Transverse colon (tissue), 4 donors: ENCODE data around the gene CCDC15. TPM values are rescaled to one million over a fixed set of nuclear protein-coding genes. Genes with fewer than 3 reads are reported as not detected.

Source experiments
- DNase-seq: peaks from one replicate; pipeline ENCODE4 v3.0.0-alpha.2; 2019
- H3K27ac ChIP-seq, 4 donors: fragments of 200-600 bp; sonication (generic); 2 replicates each; pipeline ENCODE4 v1.5.1; 2016 to 2018; ENCODE audit warnings: inconsistent platforms in 4 of 4
- H3K27me3 ChIP-seq: fragments of 200-600 bp; sonication (generic); 2 replicates; pipeline ENCODE4 v1.5.1; 2017; ENCODE audit warnings: inconsistent platforms
- H3K36me3 ChIP-seq, 4 donors: fragments of 200-600 bp; sonication (generic); 2 replicates each; pipeline ENCODE4 v1.5.1; 2017 to 2019; ENCODE audit warnings: inconsistent platforms in 4 of 4
- H3K4me1 ChIP-seq, 4 donors: fragments of 200-600 bp; sonication (generic); 2 replicates each; pipeline ENCODE4 v1.5.1; 2017 to 2020; ENCODE audit warnings: inconsistent platforms in 4 of 4
- H3K4me3 ChIP-seq, 4 donors: fragments of 200-600 bp; sonication (generic); 1 replicate in 1 of 4; 2 replicates in 3 of 4; pipeline versions ENCODE4 v1.5.1 to v1.6.1; 2017 to 2019; ENCODE audit warnings: inconsistent platforms in 4 of 4
- H3K9me3 ChIP-seq, 2 donors: fragments of 200-600 bp; sonication (generic); 2 replicates each; pipeline ENCODE4 v1.5.1; 2017 to 2019; ENCODE audit warnings: inconsistent platforms in 2 of 2
- CTCF ChIP-seq, 5 experiments: fragments of 200-600 bp in 3 of 5; fragments of 450-650 bp in 2 of 5; sonication (generic) in 3 of 5; IDR thresholded peaks; 1 replicate in 2 of 5; 2 replicates in 3 of 5; pipeline ENCODE4 v1.5.1; 2016 to 2017; ENCODE audit warnings: antibody characterized with exemption in 5 of 5, inconsistent platforms in 3 of 5, mild to moderate bottlenecking in 2 of 5, moderate library complexity in 1 of 5
- EP300 ChIP-seq: sonication (generic); formaldehyde crosslinking; IDR thresholded peaks from one replicate; pipeline ENCODE4 v1.6.1; 2017; ENCODE audit warnings: antibody characterized with exemption, low read depth
- POLR2A ChIP-seq: fragments of 450-650 bp; IDR thresholded peaks from one replicate; pipeline ENCODE4 v1.6.1; 2016; ENCODE audit warnings: antibody characterized with exemption, mild to moderate bottlenecking, moderate library complexity
- POLR2AphosphoS5 ChIP-seq, 3 donors: sonication (generic); formaldehyde crosslinking; IDR thresholded peaks; one replicate each; pipeline ENCODE4 v1.6.1; 2016; ENCODE audit warnings: antibody characterized with exemption in 3 of 3
- WGBS, 2 donors: methylation state at CpG; one replicate each; pipeline ENCODE4 v1.1.5; 2018; ENCODE audit warnings: low coverage in 1 of 2; 5-methylcytosine and 5-hydroxymethylcytosine counted together
- in situ Hi-C, 4 donors: fragments of 200-750 bp; cut with MboI; loops; one replicate each; pipeline versions ENCODE4 v1.15.0 to v1.15.1; 2017; ENCODE audit warnings: low sequenced_read_pairs in 3 of 4, low pct_ligation_motif_present in 1 of 4, low pct_unique_long_range_greater_than_20kb in 1 of 4
- intact Hi-C: fragments of 100-400 bp; cut with DNase I; formaldehyde crosslinking; loops from one replicate; pipeline ENCODE4 v1.15.1; 2023; ENCODE audit warnings: low total_unique reads
- total RNA-seq, 4 donors: library from RNA; depleted of rRNA; stranded (reverse); fragments of >200 nt; gene quantifications; one replicate each; pipeline ENCODE4 v1.1.0, GENCODE V29; 2016

The CCDC15 gene
- total RNA-seq, 4 donors from 2014 or later = 0.64 to 0.82 (median 0.75) TPM; not detected in 1

DNA sequence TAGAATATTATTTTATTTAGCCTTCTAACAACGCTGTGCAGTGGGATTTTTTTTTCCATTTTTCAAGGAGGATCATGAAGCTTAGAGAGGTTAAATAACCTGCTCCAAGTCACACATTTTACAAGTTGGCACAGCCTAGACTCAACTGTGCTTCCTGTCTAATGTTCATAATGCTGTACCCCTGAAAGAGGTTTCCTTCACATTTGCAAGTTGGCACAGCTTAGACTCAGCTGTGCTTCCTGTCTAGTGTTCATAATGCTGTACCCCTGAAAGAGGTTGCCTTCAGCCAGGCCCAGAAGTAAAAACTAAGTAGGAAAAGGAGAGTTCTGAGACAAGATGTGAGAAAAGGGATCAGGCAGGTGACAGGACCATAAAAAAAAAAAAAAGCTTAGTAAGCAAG, 10.3 kb upstream of the CCDC15 start:
- H3K9me3 ChIP-seq = no peaks in the 10 kb centered on the region
- DNase-seq = no peak
- H3K27me3 ChIP-seq = peaks cover 12% of the 10 kb centered on the region
- in situ Hi-C loops = no loop called here
- H3K27ac ChIP-seq = no peak overlapping the region
- 24 to 40% methylated on average over 1 of the region's 1 CpG for WGBS, 2 donors
- TF ChIP-seq POLR2AphosphoS5 (IDR thresholded peaks at IDR 0.05) (no peak), CTCF (IDR thresholded peaks at IDR 0.05) (no peak), EP300 (no peak), POLR2A (no peak)
- intact Hi-C loops = no loop called here
- no peak overlapping the region for H3K4me3 ChIP-seq
- H3K36me3 ChIP-seq = no peaks in the 10 kb centered on the region
- H3K4me1 ChIP-seq = no peaks in the 10 kb centered on the region

GRCh38 chr11:124944565-124944964, 9.4 kb upstream of the CCDC15 start:
- no peaks in the 10 kb centered on the region for H3K4me1 ChIP-seq
- intact Hi-C loops (no loop called here), in situ Hi-C loops (no loop called here)
- no peaks in the 10 kb centered on the region for H3K36me3 ChIP-seq
- TF ChIP-seq POLR2AphosphoS5 (IDR thresholded peaks at IDR 0.05) (no peak), EP300 (no peak)
- H3K9me3 ChIP-seq = no peaks in the 10 kb centered on the region
- no peak overlapping the region for H3K4me3 ChIP-seq
- H3K27me3 ChIP-seq = peaks cover 12% of the 10 kb centered on the region
- 40 to 72% methylated on average over 3 of the region's 3 CpGs for WGBS, 2 donors
- H3K27ac ChIP-seq = no peak overlapping the region
- DNase-seq = no peak

- Histone ChIP-seq H3K4me3 (no peak overlapping the region), H3K9me3 (no peaks in the 10 kb centered on the region), H3K27ac (no peak overlapping the region), H3K36me3 (no peaks in the 10 kb centered on the region), H3K4me1 (no peaks in the 10 kb centered on the region), H3K27me3 (peaks cover 12% of the 10 kb centered on the region)
- TF ChIP-seq EP300 (no peak), CTCF (IDR thresholded peaks at IDR 0.05) (no peak), POLR2AphosphoS5 (IDR thresholded peaks at IDR 0.05) (no peak), POLR2A (no peak)
- WGBS, 2 donors = 78 to 89% methylated on average over 6 of the region's 6 CpGs
- in situ Hi-C loops (no loop called here), intact Hi-C loops (no loop called here)
- no peak for DNase-seq
Measured at GRCh38 chr11:124945826-124946225, 8.2 kb upstream of the CCDC15 start.

- no peak for TF ChIP-seq POLR2AphosphoS5 (IDR thresholded peaks at IDR 0.05)
- TF ChIP-seq POLR2A = no peak
- no peak for TF ChIP-seq CTCF (IDR thresholded peaks at IDR 0.05)
- no peak for TF ChIP-seq EP300
- DNase-seq = no peak
- H3K27ac ChIP-seq = no peak overlapping the region
- H3K4me3 ChIP-seq = no peak overlapping the region
- in situ Hi-C loops = no loop called here
- H3K36me3 ChIP-seq = no peaks in the 10 kb centered on the region
- H3K4me1 ChIP-seq = no peaks in the 10 kb centered on the region
- H3K27me3 ChIP-seq = peaks cover 15% of the 10 kb centered on the region
- H3K9me3 ChIP-seq = no peaks in the 10 kb centered on the region
- 46% methylated on average over 2 of the region's 2 CpGs; no CpG with 5 or more reads in 1 of the 2 donors for WGBS, 2 donors
- intact Hi-C loops = no loop called here
Measured at GRCh38 chr11:124946735-124947141, 7.3 kb upstream of the CCDC15 start.

GRCh38 chr11:124950601-124951330, 3.2 kb upstream of the CCDC15 start:
- H3K36me3 ChIP-seq = no peaks in the 10 kb centered on the region
- peaks cover 17% of the 10 kb centered on the region for H3K27me3 ChIP-seq
- no peaks in the 10 kb centered on the region for H3K9me3 ChIP-seq
- peaks cover 0 to 13% (median 2%) of the 10 kb centered on the region in 4 donors for H3K4me1 ChIP-seq
- TF ChIP-seq POLR2A (no peak), CTCF (IDR thresholded peaks at IDR 0.05) (no peak), POLR2AphosphoS5 (IDR thresholded peaks at IDR 0.05) (no peak)
- no peak overlapping the region for H3K27ac ChIP-seq
- no peak for DNase-seq
- no peak overlapping the region for H3K4me3 ChIP-seq
- intact Hi-C loops = loop anchor here (10.0 kb wide), 1 partner anchor 164 kb away; the partner anchor contains the start of gene TMEM218
- in situ Hi-C loops = loop anchor here (10.0 to 25.0 kb wide), 4 partner anchors 164 to 462 kb away; partner anchors contain the start of gene TMEM218 (in 1 of the 4)
